Fibroblast of mammary gland (primary cell): ENCODE results near the gene CX3CR1.
"Not testable (repeated sequence)": the region's sequence is repeated elsewhere in the genome, so short reads cannot be mapped to it uniquely, and the experiment has no call there.

Experiments used
- DNase-seq: peaks from one replicate; pipeline ENCODE4 v3.0.0-alpha.2; 2010; ENCODE audit warnings: low read depth
- H3K4me3 ChIP-seq: 2 replicates; pipeline ENCODE4 v1.5.1; 2011; ENCODE audit warnings: low read depth, mild to moderate bottlenecking, low read length, moderate library complexity; ENCODE audit not compliant: control insufficient read depth
- TF ChIP-seq, protein P1 (sequence below): conservative IDR thresholded peaks from 2 replicates; pipeline ENCODE4 v1.5.1; 2011; ENCODE audit warnings: low read depth, low read length, inconsistent platforms; ENCODE audit not compliant: control insufficient read depth, insufficient read depth

Gene CX3CR1

DNA sequence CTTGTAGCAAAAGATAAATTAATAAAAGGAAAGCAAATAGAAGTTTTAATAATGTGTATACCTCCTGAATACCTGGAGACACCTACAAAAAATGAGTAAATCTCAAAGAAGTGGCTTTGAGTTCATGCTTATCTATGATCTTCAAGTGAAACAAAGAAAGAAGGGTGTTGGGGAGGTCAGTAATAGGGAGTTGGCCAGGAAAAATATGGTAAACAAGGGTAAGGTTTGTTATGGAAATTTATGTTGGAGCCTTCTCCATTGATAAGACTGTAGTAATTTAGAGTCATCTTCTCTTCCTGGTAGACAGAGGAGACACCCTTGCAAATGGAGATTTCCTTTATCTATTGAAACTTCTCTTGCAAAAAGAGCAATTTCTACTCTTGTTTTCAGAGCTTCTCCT lies 43.1 kb upstream of the CX3CR1 start:
- TF ChIP-seq, protein P1, sequence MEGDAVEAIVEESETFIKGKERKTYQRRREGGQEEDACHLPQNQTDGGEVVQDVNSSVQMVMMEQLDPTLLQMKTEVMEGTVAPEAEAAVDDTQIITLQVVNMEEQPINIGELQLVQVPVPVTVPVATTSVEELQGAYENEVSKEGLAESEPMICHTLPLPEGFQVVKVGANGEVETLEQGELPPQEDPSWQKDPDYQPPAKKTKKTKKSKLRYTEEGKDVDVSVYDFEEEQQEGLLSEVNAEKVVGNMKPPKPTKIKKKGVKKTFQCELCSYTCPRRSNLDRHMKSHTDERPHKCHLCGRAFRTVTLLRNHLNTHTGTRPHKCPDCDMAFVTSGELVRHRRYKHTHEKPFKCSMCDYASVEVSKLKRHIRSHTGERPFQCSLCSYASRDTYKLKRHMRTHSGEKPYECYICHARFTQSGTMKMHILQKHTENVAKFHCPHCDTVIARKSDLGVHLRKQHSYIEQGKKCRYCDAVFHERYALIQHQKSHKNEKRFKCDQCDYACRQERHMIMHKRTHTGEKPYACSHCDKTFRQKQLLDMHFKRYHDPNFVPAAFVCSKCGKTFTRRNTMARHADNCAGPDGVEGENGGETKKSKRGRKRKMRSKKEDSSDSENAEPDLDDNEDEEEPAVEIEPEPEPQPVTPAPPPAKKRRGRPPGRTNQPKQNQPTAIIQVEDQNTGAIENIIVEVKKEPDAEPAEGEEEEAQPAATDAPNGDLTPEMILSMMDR: no peak
- DNase-seq: no peak
- H3K4me3 ChIP-seq: no peak overlapping the region

DNA sequence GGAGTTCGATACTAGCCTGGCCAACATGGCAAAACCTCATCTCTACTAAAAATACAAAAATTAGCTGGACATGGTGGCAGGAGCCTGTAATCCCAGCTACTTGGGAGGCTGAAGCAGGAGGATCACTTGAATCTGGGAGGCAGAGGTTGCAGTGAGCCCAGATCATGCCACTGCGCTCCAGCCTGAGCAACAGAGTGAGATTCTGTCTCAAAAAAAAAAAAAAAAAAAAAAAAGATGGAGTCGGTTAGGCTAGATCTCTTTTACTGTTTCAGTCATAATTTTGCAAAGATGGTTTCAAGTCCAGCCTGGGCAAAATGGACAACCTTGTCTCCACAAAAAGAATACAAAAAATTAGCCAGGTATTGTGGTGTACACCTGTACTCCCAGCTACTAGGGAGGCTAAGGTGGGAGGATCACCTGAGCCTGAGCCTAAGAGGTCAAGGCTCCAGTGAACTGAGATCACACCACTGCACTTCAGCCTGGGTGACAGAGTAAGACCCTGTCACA lies 42.4 kb upstream of the CX3CR1 start:
- DNase-seq, H3K4me3 ChIP-seq: not testable (repeated sequence)

DNA sequence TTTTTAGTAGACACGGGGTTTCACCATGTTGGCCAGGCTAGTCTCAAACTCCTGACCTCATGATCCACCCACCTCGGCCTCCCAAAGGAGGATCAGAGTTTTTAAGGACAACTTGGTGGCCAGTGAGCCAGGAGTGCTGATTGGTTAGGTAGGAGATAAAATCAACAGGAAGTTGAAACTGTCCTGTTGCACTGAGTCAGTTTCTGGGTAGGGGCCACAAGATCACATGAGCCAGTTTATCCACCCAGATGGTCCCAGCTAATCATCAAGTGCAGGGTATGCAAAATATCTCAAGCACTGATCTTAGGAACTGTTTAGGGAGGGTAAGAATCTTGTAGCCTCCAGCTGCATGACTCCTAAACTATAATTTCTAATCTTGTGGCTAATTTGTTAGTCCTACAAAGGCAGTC lies 41.7 kb upstream of the CX3CR1 start:
- not testable (repeated sequence) for H3K4me3 ChIP-seq
- DNase-seq: peak; percentile 20

DNA sequence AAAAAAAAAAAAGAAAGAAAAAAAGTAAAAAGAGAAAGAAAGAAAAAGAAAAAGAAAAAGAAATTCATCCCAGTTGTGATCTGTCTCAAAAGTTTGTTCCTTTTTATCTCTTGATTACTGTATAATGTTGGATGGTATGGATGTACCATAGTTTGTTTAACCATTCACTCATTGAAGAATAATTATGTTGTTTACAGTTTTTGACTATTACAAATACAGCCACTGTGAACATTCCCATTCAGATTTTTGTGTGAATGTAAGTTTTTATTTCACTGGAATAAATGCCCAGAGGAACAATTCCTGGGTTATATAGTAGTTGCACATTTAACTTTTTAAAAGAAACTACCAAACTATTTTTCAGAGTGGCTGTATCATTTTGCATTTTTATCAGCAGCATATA lies 39.4 kb upstream of the CX3CR1 start:
- no peak for DNase-seq
- TF ChIP-seq, protein P1: no peak

DNA sequence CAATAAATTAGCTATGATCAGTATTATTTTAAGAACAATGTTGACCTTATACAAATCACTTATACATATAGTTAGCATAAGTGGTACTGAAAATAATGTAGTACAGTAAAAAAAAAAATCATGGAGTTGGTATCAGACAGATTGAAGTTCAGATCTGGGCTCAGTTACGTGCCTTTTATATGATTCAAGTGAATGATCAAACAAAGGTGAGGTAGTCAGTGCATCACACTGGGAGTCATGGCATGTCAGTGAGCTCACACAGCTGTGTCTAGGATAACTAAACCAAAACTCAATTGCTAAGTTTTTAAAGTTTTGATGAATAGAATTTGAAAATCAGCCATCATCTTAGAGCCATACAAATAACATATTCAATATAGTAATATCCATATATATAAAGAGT lies 38.5 kb upstream of the CX3CR1 start:
- TF ChIP-seq, protein P1: no peak
- H3K4me3 ChIP-seq: no peak overlapping the region
- DNase-seq: no peak

More for the DNA sequence above, 39.4 kb upstream of the CX3CR1 start:
- H3K4me3 ChIP-seq: no peak overlapping the region

DNA sequence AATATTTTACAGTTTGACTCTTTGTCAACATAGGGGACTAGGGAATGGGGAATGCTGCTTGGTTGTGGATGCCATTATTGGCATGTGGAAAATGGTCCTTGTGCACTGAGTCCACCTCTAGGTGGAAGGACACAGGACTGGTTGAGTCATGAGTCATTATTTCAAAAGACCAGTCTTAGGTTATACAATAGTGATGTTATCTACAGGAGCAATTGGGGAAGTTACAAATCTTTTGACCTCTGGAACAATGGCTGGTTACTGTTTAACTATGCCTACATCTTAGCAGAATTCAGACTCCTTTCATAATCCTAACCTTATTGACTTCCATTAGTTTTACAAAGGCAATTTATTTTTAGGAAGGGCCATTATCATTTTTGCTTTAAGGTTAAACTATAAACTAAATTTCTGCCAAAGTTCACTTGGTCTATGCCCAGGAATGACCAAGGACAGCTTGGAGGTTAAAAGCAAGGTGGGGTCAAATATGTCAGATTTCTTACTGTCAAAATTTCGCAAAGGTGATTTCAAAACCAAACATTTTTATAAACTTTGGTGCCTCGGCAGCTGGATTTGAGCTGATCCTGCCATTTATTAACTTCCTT lies 37.8 kb upstream of the CX3CR1 start:
- H3K4me3 ChIP-seq: no peak overlapping the region
- peak; percentile 2 for DNase-seq
- TF ChIP-seq, protein P1: no peak

DNA sequence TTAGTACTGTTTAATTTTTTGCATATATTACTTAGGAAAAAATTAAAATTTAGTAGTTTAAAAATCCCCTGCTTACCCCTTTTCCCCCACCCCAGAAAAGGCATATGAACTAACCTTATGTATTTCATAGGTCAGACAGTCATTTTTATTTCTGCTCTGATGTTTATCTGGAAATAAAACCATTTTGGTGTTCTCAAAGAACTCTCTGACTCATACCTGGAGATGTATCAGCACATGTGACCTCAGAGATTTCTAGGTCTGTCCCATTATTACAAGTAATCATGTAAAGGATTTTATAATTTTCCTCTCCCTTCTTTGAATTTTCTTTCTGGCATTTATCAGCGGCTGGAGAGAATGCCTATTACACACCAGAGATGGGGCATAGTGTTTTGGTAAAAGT lies 35.6 kb upstream of the CX3CR1 start:
- TF ChIP-seq, protein P1: no peak
- peak; percentile 4 for DNase-seq
- H3K4me3 ChIP-seq: no peak overlapping the region

DNA sequence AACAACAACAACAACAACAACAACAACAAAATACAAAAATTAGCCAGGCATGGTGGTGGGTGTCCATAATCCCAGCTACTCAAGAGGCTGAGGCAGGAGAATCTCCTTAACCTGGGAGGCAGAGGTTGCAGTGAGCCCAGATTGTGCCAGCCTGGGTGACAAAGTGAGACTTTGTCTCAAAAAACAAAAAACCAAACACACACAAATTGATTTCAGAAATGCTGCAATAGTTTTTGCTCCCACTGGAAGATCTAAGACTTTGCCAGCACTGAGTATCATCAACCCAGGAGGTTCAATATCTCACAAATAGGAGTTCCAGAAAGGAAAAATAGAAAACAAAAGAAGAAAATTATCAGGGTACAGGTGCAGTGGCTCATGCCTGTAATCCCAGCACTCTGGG lies 33.5 kb upstream of the CX3CR1 start:
- no peak for DNase-seq
- H3K4me3 ChIP-seq: no peak overlapping the region
- TF ChIP-seq, protein P1: no peak
